ENCODE results near the gene ILKAP.

Gene ILKAP

DNA sequence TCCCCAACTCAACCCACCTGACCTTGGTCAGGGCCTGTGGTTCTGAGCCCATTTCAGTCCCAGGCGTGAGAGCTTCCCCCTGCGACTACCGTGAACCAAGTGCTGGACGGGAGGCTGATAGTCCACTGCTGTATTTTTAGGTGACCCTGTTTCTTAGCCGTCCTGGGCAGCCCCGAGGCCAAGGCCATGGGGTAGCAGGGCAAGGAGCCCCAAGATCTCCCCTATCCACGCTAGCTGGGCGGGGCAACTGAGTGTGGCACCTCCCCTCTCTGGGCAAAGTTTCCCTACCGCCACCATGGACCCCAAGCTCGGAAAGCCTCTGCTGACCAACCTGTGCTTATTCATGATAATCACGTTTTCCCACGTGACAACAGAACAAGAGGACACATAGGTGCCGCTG lies 65.6 kb downstream of the ILKAP start:
- in situ Hi-C loops (cut with HindIII; ENCODE audit: low sequenced_read_pairs) = no loop called here
- no peak for DNase-seq (ENCODE audit: low read depth)
- TF ChIP-seq CTCF (IDR thresholded peaks at IDR 0.05; ENCODE audit: low read depth, low read length, missing control alignments) = no peak
- no peak overlapping the region for H3K4me3 ChIP-seq (ENCODE audit: low read depth, low read length)

DNA sequence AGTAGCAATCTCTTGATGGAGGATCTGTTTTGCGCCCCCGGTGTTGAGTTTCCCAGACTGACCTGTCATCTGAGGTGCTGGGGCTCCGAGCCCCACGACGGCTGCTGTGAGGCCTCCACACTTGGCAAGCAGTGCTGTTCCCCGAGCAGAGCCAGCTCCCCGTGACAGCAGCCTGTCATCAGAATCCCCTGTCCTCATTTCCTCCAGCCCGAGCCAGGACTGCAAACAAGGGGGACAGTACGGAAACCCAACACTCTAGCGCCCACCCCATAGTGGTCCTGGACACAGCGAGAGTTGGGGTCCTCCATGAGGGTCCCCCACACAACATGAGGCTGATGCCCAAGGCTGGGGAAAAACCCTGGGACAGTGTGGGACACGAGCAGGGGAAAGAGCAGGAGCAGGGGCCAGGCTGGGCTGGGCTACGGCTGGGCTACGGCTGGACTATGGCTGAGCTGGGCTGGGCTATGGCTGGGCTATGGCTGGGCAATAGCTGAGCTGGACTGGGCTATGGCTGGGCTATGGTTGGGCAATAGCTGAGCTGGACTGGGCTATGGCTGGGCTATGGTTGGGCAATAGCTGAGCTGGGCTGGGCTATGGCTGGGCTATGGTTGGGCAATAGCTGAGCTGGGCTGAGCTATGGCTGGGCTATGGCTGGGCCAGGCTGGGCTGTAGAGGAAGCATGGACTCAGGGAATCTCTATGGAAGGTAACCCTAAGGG lies 66.5 kb downstream of the ILKAP start:
- DNase-seq (ENCODE audit: low read depth) = no peak
- TF ChIP-seq CTCF (IDR thresholded peaks at IDR 0.05; ENCODE audit: low read depth, low read length, missing control alignments) = no peak
- in situ Hi-C loops (cut with HindIII; ENCODE audit: low sequenced_read_pairs) = no loop called here
- H3K4me3 ChIP-seq (ENCODE audit: low read depth, low read length) = no peak overlapping the region

GRCh38 chr2:238135601-238136150 lies 67.8 kb downstream of the ILKAP start:
- no peak overlapping the region for H3K4me3 ChIP-seq (ENCODE audit: low read depth, low read length)
- in situ Hi-C loops (cut with HindIII; ENCODE audit: low sequenced_read_pairs) = no loop called here
- TF ChIP-seq CTCF (IDR thresholded peaks at IDR 0.05; ENCODE audit: low read depth, low read length, missing control alignments) = no peak
- DNase-seq (ENCODE audit: low read depth) = no peak

- no peak overlapping the region for H3K4me3 ChIP-seq (ENCODE audit: low read depth, low read length)
- in situ Hi-C loops (cut with HindIII; ENCODE audit: low sequenced_read_pairs) = no loop called here
- no peak for DNase-seq (ENCODE audit: low read depth)
- no peak for TF ChIP-seq CTCF (IDR thresholded peaks at IDR 0.05; ENCODE audit: low read depth, low read length, missing control alignments)
Measured at GRCh38 chr2:238134393-238134785, 69.1 kb downstream of the ILKAP start.

- no peak for DNase-seq (ENCODE audit: low read depth)
- TF ChIP-seq CTCF (IDR thresholded peaks at IDR 0.05; ENCODE audit: low read depth, low read length, missing control alignments) = no peak
- H3K4me3 ChIP-seq (ENCODE audit: low read depth, low read length) = no peak overlapping the region
- in situ Hi-C loops (cut with HindIII; ENCODE audit: low sequenced_read_pairs) = no loop called here
Measured at GRCh38 chr2:238133499-238134392, 69.7 kb downstream of the ILKAP start.
